ENCODE data around the gene ST6GAL1.

DNA sequence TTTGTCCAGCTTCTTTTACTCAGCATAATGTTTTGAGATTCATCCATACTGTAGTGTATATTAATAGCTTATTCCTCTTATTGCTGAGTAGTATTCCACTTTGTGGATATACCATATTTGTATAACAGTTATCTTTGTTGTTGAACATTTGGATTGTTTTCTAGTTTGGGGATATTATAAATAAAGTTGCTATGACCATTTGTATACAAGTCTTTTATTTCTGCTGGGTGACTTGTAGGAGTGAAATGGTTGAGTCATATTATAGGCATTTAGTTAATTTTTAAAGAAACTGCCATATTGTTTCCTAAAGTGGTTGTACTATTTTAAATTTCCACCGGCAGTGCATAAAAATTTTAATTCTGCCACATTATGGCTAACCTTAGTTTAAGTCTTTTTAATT, 155.6 kb downstream of the ST6GAL1 start:
- TF ChIP-seq, protein P1, sequence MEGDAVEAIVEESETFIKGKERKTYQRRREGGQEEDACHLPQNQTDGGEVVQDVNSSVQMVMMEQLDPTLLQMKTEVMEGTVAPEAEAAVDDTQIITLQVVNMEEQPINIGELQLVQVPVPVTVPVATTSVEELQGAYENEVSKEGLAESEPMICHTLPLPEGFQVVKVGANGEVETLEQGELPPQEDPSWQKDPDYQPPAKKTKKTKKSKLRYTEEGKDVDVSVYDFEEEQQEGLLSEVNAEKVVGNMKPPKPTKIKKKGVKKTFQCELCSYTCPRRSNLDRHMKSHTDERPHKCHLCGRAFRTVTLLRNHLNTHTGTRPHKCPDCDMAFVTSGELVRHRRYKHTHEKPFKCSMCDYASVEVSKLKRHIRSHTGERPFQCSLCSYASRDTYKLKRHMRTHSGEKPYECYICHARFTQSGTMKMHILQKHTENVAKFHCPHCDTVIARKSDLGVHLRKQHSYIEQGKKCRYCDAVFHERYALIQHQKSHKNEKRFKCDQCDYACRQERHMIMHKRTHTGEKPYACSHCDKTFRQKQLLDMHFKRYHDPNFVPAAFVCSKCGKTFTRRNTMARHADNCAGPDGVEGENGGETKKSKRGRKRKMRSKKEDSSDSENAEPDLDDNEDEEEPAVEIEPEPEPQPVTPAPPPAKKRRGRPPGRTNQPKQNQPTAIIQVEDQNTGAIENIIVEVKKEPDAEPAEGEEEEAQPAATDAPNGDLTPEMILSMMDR (IDR thresholded peaks at IDR 0.05), result no peak
- no peak for TF ChIP-seq ZFX (IDR thresholded peaks at IDR 0.05; ENCODE audit: borderline replicate concordance)
